NCI-H2196 (cell line): ENCODE results near the gene BIRC5.

Experiments used
- DNase-seq: peaks from one replicate; lab custom pipeline; 2025; ENCODE audit not compliant: unreplicated experiment; lab: John Stamatoyannopoulos, UW

Gene BIRC5

GRCh38 chr17:78255029-78255656, 41.1 kb downstream of the BIRC5 start:
- no peak for DNase-seq

- DNase-seq, result no peak
These were observed 42.1 kb downstream of the BIRC5 start for GRCh38 chr17:78255953-78256706.

- no peak for DNase-seq
These were observed 42.9 kb downstream of the BIRC5 start for GRCh38 chr17:78256707-78257591.

GRCh38 chr17:78257810-78258322, 43.8 kb downstream of the BIRC5 start:
- DNase-seq, result no peak

DNA sequence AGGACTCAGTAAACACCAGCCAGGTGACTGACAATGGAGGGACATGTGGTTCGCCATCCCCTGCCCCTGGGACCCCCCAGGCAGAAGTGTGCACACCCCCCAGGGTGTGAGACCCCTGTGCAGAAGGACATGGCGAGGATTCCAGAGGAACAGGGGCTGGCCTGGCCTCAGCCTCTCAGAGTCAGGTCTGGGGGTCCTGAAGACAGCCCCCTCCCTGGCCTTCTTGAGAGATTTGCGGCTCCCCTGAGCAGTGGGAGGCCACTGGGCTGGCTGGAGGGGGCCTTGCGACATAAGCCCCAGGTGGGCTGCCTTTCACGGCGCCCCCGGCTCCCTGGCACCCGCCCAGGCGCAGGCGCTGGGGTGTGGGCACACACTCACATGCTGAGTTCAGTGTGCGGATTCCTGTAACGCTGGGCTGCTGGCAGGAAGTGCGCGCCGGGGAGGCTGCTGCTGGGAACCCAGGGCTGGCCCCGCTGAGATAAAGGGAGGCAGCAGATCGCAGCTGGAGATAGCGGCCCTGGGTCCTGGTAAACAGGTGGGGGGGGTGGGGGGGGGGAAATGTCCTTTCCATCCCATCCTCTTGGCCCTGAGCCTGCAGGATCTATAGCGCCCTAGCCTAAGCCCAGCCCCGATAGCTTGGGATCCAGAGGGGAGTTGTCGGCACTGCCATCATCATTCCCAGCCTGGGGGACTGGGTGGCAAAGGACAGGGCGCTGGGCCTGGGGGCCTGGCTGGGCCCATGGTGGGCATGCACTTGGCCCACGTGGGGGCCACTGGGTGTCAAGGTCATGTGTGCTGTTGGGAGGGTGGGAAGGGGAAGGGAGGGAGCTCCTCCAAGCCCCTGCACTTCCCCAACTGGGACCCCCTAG, 44.5 kb downstream of the BIRC5 start:
- peak; percentile 37 for DNase-seq

DNA sequence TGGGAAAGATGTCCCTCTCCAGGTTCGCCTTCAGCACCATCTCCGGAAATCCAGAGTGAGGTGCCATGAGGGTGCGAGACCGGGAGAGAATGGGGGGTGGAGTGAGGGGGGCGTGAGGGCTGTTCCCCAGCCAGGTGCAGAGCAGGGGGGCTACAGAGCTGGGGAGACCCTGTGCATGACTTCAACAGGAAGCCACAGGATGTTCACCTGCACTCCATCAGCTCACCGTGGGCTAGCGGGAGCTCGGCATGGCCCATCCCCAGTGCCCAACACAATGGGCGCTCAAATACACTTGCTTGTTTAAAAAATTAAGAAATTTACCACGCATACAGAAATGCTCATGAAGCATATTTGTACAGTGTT, 45.1 kb downstream of the BIRC5 start:
- DNase-seq, result no peak

GRCh38 chr17:78263063-78263735, 49.1 kb downstream of the BIRC5 start:
- DNase-seq, result no peak

- DNase-seq, result no peak
These were observed 49.8 kb downstream of the BIRC5 start for GRCh38 chr17:78263736-78264340.

DNA sequence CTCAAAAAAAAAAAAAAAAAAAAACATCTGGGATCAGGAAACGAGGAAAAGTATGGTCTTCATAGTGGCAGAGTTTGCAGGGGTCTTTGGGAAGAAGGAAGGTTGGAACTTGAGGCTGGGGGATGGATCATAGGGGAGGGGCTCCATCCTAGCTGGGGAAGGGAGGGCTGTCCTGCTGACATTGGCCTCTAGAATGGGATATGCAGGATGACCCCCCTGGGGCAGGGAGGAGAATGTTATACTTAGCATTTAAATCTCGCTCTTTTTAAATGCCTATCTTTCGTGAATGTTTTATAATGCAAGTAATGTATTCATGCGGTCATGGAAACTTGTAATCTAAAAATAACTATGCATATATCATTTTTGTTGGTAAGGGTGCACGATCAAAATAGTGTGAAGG, 50.5 kb downstream of the BIRC5 start:
- no peak for DNase-seq

- DNase-seq, result no peak
These were observed 51.1 kb downstream of the BIRC5 start for GRCh38 chr17:78265121-78265520.

DNA sequence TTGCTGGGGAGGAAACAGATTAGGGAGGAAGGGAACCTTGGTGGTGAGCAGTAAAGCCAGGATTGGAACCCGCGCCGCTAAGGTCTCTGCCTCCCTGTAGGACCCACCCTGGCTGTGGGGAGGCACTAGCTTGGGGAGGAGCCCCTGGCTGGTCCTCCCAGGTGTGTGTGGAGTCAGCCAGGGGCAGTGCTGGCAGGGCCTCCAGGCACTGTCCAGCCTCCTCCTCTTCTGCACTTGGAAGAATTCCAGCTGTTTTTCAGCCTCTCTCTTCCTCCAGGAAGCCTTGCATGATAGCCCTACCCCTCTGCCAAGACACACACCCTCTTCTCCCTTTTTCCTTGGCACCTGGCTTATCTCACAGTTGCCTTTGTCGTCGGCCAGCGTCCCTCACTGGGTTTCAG, 52.2 kb downstream of the BIRC5 start:
- DNase-seq, result no peak

DNA sequence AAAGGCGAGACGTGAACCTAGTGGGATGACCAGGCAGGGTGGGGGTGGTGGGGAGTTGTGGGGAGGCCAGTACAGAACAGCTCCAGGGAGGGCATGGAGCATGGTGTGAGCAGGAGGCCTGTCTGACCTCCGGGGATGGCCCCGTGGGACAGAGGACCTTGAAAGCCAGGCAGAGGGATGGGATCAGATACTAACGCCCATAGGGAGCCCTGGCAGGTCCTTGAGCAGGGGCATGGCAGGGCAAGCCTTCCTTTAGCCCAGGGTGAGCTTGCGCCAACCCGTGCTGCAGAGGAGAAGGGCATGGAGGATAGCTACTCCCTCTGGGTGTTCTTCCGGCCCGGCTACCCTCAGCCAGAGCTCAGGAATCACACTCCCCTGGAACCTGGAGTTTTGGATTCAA, 52.7 kb downstream of the BIRC5 start:
- no peak for DNase-seq

DNA sequence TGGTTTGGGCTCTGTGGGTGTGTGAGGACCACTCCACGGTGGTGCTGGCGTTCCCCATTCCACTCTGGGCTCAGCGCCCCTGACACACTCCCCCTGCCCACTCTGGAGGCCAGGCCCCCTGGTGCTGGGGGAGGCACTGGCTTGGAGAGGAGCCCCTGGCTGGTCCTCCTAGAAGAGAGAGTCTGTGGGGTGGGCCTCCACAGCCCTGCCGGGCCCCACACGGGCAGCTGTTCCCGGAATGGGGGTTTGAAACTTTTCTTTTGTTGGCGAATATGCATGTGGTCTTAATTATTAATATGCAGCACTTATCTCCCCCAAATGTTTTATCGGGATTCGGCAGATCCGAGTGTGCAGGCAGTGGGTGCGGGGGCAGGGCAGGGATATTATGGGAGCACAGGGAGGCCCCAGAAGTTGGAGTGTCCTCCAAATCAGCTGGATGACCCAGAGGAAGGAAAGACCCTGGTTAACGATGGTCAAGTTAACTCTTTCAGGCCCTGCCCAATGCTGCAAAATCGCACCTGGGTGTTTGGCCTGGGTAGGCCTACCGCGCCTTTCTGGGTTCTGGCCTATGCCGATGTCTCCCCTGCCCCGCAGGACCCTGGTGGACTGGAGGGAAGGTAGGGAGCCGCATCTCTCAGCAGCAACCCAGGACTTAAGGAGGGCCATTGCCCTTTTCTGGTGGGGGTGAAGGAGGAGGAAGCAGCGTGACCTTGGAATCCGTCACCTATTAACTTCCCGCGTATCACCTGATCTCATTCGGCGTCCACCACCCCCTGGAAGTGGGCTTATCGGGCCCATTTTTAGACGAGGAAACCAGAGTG, 53.4 kb downstream of the BIRC5 start:
- no peak for DNase-seq

GRCh38 chr17:78268191-78268874, 54.3 kb downstream of the BIRC5 start:
- no peak for DNase-seq

DNA sequence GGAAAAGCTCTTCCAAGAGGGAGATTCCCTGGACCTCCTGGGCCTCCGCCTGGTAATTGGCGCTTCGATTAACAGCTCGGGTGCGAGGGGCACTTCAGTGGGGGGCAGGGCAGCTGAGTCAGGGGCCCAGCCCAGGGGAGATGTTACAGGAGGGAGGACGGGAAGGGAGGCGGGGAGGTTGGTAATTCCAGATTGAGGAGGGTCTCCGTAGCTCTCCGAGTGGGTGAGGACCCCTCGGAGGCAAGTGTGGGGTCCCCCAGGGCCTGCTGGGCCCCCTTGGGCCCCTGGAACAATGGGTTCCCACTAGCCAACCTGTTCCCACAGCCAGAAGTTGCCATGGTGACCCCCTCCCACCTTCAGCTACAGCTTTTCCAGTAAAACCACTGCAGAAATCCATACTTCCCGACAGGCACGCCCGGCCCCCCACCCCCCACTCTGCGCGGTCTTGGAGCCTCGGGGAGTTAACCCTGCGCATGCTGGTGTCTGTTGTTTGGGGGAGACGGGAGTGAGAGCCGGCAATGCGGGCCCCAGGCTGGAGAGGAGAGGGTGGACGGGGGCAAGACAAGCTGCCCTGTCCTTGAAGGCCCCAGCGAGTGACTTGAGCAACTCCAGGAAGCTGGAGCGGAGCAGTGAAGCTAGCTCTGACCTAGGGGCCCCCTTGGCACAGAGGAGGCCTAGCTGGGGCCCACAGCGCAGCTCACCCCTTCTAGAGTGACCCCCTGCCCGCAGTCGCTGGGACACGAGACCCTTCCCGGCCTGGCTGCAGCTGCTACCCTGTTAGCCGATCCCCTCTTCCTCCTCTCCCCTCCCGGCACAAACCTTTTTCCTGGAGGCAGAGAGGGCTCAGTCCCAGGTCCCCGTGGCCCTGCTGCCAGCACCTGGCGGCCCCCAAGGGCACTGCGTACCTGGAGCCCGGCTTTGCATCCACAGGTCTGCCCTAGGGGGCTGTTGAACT, 55.2 kb downstream of the BIRC5 start:
- DNase-seq, result peak; percentile 44

DNA sequence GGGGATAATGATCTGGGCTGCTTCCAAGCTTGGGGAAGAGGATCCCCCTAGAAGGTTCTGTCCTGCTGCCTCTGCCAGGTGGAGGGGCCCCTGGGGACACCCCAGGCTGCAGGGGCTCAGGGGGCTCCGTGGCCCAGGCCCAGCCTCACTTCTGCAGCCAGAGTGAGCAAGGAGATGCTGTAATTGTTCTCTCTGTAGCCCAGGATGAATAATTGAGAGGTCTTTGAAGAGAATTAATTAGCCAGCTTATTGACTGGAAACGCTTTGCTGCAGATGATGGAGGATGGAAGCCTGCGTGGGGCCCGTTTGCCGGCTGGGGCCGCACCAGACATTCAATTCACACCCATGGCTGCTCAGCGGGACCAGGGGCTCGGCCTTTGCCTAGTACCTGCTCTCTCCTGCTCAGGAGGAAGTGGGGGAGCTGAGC, 55.9 kb downstream of the BIRC5 start:
- no peak for DNase-seq
